GM10248 (cell line): Measurements from ENCODE around the gene ZSCAN30.

Source experiments
- CTCF ChIA-PET: fragments of 300-600 bp; sonication (Branson Sonifier 250); formaldehyde crosslinking; extraction: SDS; loops from one replicate; lab custom pipeline; 2021; ENCODE audit warnings: antibody characterized with exemption; lab: Yijun Ruan, JAX
- POLR2A ChIA-PET: fragments of 350-650 bp; sonication (Branson Sonifier 250); formaldehyde crosslinking; extraction: SDS; loops from one replicate; lab custom pipeline; 2020; ENCODE audit warnings: antibody characterized with exemption; lab: Yijun Ruan, JAX
- DNase-seq: peaks from one replicate; pipeline ENCODE4 v3.0.0; 2012; ENCODE audit errors: extremely low spot score
- CTCF ChIP-seq: IDR thresholded peaks from 2 replicates; pipeline ENCODE4 v1.5.1; 2012; ENCODE audit warnings: mild to moderate bottlenecking, low read depth; ENCODE audit errors: extremely low read depth, missing control alignments, control extremely low read depth

Gene ZSCAN30

GRCh38 chr18:35289293-35289692 is 736 bp downstream of the ZSCAN30 start:
- POLR2A ChIA-PET, result no interaction called here
- DNase-seq, result peak; percentile 24
- TF ChIP-seq CTCF, result no peak
- CTCF ChIA-PET, result interaction anchor here (0.9 to 1.1 kb wide), 2 partner anchors 12 to 66 kb away, joined by 3 read pairs; no protein-coding TSS in a partner anchor

GRCh38 chr18:35284841-35285240 is 5.2 kb downstream of the ZSCAN30 start:
- ChIA-PET POLR2A (no interaction called here), CTCF (no interaction called here)
- DNase-seq, result no peak
- TF ChIP-seq CTCF, result no peak

- DNase-seq, result no peak
- POLR2A ChIA-PET, result no interaction called here
- CTCF ChIA-PET, result interaction anchor here (0.9 kb wide), 1 partner anchor 32 kb away, joined by 3 read pairs; no protein-coding TSS in a partner anchor
- TF ChIP-seq CTCF, result no peak
Measured at GRCh38 chr18:35283923-35284794, 5.9 kb downstream of the ZSCAN30 start.

- CTCF ChIA-PET, result interaction anchor here (1.3 kb wide), 1 partner anchor 104 kb away, joined by 3 read pairs; no protein-coding TSS in a partner anchor
- no peak for TF ChIP-seq CTCF
- POLR2A ChIA-PET, result no interaction called here
- no peak for DNase-seq
Measured at GRCh38 chr18:35282353-35282752, 7.7 kb downstream of the ZSCAN30 start.

GRCh38 chr18:35278969-35279368 is 11.1 kb downstream of the ZSCAN30 start:
- DNase-seq, result no peak
- TF ChIP-seq CTCF, result no peak
- ChIA-PET POLR2A (no interaction called here), CTCF (interaction anchor here (1.0 to 1.6 kb wide), 3 partner anchors 13 to 20 kb away, joined by 3 to 4 read pairs (median 3); no protein-coding TSS in a partner anchor)

GRCh38 chr18:35278085-35278484 is 11.9 kb downstream of the ZSCAN30 start:
- ChIA-PET POLR2A (no interaction called here), CTCF (interaction anchor here (0.7 to 1.6 kb wide), 4 partner anchors 11 to 21 kb away, joined by 3 to 4 read pairs (median 3); no protein-coding TSS in a partner anchor)
- DNase-seq, result no peak
- TF ChIP-seq CTCF, result no peak
